WTC11 (cell line): ENCODE data around the gene RGMA.

Experiments
- ATF2 ChIP-seq: sonication (generic); formaldehyde crosslinking; IDR thresholded peaks from 2 replicates; pipeline ENCODE4 v1.8.1; 2022; ENCODE audit warnings: low read depth, missing genetic modification reagents, borderline replicate concordance
- ATF6 ChIP-seq: sonication (generic); formaldehyde crosslinking; IDR thresholded peaks from 2 replicates; pipeline ENCODE4 v1.8.1; 2023; ENCODE audit warnings: mild to moderate bottlenecking, missing genetic modification reagents
- CBFB ChIP-seq: sonication (generic); formaldehyde crosslinking; IDR thresholded peaks from 2 replicates; pipeline ENCODE4 v1.8.1; 2022; ENCODE audit warnings: mild to moderate bottlenecking, low read depth, missing genetic modification reagents
- CREB1 ChIP-seq: sonication (generic); formaldehyde crosslinking; IDR thresholded peaks from 2 replicates; pipeline ENCODE4 v1.8.0; 2023; ENCODE audit warnings: mild to moderate bottlenecking, missing genetic modification reagents
- CREM ChIP-seq: sonication (generic); formaldehyde crosslinking; IDR thresholded peaks from 2 replicates; pipeline ENCODE4 v1.8.1; 2022; ENCODE audit warnings: mild to moderate bottlenecking, missing genetic modification reagents, moderate library complexity
- CTCF ChIP-seq: fragments of 200-600 bp; IDR thresholded peaks from 2 replicates; pipeline ENCODE4 v1.8.0; 2022; ENCODE audit warnings: antibody characterized with exemption
- E2F4 ChIP-seq: sonication (generic); formaldehyde crosslinking; IDR thresholded peaks from 2 replicates; pipeline ENCODE4 v1.8.1; 2022; ENCODE audit warnings: low read depth, mild to moderate bottlenecking, moderate library complexity, missing genetic modification reagents, borderline replicate concordance
- ESRRA ChIP-seq: sonication (generic); formaldehyde crosslinking; IDR thresholded peaks from 2 replicates; pipeline ENCODE4 v1.8.1; 2022; ENCODE audit warnings: mild to moderate bottlenecking, missing genetic modification reagents, borderline replicate concordance
- JUN ChIP-seq: sonication (generic); formaldehyde crosslinking; IDR thresholded peaks from 2 replicates; pipeline ENCODE4 v1.8.0; 2023; ENCODE audit warnings: mild to moderate bottlenecking, missing genetic modification reagents
- NFE2L1 ChIP-seq: sonication (generic); formaldehyde crosslinking; IDR thresholded peaks from 2 replicates; pipeline ENCODE4 v1.8.1; 2023; ENCODE audit warnings: missing genetic modification reagents
- PRDM15 ChIP-seq: sonication (generic); formaldehyde crosslinking; IDR thresholded peaks from 2 replicates; pipeline ENCODE4 v1.8.0; 2022; ENCODE audit warnings: missing genetic modification reagents
- USF2 ChIP-seq: sonication (generic); formaldehyde crosslinking; IDR thresholded peaks from 2 replicates; pipeline ENCODE4 v1.8.1; 2023; ENCODE audit warnings: mild to moderate bottlenecking, missing genetic modification reagents, moderate library complexity
- ZNF121 ChIP-seq: sonication (generic); formaldehyde crosslinking; IDR thresholded peaks from 2 replicates; pipeline ENCODE4 v1.8.0; 2023; ENCODE audit warnings: missing genetic modification reagents
- ZNF416 ChIP-seq: fragments of 250-450 bp; sonication (Bioruptor Pico); IDR thresholded peaks from 2 replicates; pipeline ENCODE4 v1.9.0; 2021; ENCODE audit warnings: mild to moderate bottlenecking, inconsistent platforms

- TF ChIP-seq ZNF121 (no peak), CTCF (no peak), ATF2 (CRISPR knock-in tag) (no peak), ZNF416 (CRISPR knock-in tag) (no peak), CREM (no peak), CREB1 (no peak), ESRRA (CRISPR knock-in tag) (no peak), E2F4 (CRISPR knock-in tag) (no peak), USF2 (CRISPR knock-in tag) (no peak), CBFB (CRISPR knock-in tag) (no peak), JUN (no peak), PRDM15 (CRISPR knock-in tag) (no peak), NFE2L1 (CRISPR knock-in tag) (no peak), ATF6 (no peak)
These were observed 32.1 kb upstream of the RGMA start for GRCh38 chr15:93121107-93121506.
